Measurements from ENCODE around the gene TGIF1.

Gene TGIF1

GRCh38 chr18:3482258-3482657 is 32.3 kb downstream of the TGIF1 start:
- no peak for DNase-seq (ENCODE audit: low spot score)

- no peak for DNase-seq (ENCODE audit: low spot score)
These were observed 35.5 kb downstream of the TGIF1 start for GRCh38 chr18:3485153-3486149.

- DNase-seq (ENCODE audit: low spot score), result no peak
These were observed 36.5 kb downstream of the TGIF1 start for GRCh38 chr18:3486512-3486911.

GRCh38 chr18:3489462-3489861 is 39.5 kb downstream of the TGIF1 start:
- no peak for DNase-seq (ENCODE audit: low spot score)

- no peak for DNase-seq (ENCODE audit: low spot score)
These were observed 42.1 kb downstream of the TGIF1 start for GRCh38 chr18:3491981-3492555.

- DNase-seq (ENCODE audit: low spot score), result no peak
These were observed 42.7 kb downstream of the TGIF1 start for GRCh38 chr18:3492721-3493120.

GRCh38 chr18:3493501-3494244 is 43.7 kb downstream of the TGIF1 start:
- DNase-seq (ENCODE audit: low spot score), result no peak

- DNase-seq (ENCODE audit: low spot score), result no peak
These were observed 44.2 kb downstream of the TGIF1 start for GRCh38 chr18:3494245-3494526.

- no peak for DNase-seq (ENCODE audit: low spot score)
These were observed 44.6 kb downstream of the TGIF1 start for GRCh38 chr18:3494569-3494968.

- DNase-seq (ENCODE audit: low spot score), result no peak
These were observed 45.9 kb downstream of the TGIF1 start for GRCh38 chr18:3495691-3496430.

- DNase-seq (ENCODE audit: low spot score), result no peak
These were observed 48.9 kb downstream of the TGIF1 start for GRCh38 chr18:3498698-3499471.

- no peak for DNase-seq (ENCODE audit: low spot score)
These were observed 49.5 kb downstream of the TGIF1 start for GRCh38 chr18:3499501-3499900.

- DNase-seq (ENCODE audit: low spot score), result no peak
These were observed 50.0 kb downstream of the TGIF1 start for GRCh38 chr18:3500016-3500415.

GRCh38 chr18:3502650-3503049 is 52.7 kb downstream of the TGIF1 start:
- DNase-seq (ENCODE audit: low spot score), result no peak

- DNase-seq (ENCODE audit: low spot score), result no peak
These were observed 54.7 kb downstream of the TGIF1 start for GRCh38 chr18:3504637-3505036.

GRCh38 chr18:3508576-3509549 is 58.9 kb downstream of the TGIF1 start:
- DNase-seq (ENCODE audit: low spot score), result no peak
